Frontal cortex (tissue), 4 donors: Measurements from ENCODE around the gene GAPVD1. TPM values are rescaled to one million over a fixed set of nuclear protein-coding genes. Genes with fewer than 3 reads are reported as not detected.

Experiments
- DNase-seq, 2 donors: peaks; one replicate each; pipeline ENCODE4 v3.0.0; 2012; ENCODE audit warnings: low spot score in 2 of 2
- FAIRE-seq: peaks from 2 replicates; lab custom pipeline; 2012; peaks lifted over from hg19 to GRCh38; lab: Jason Lieb, UNC
- small RNA-seq: library from RNA; depleted of rRNA; stranded (forward); fragments of <200 nt; gene quantifications from one replicate; pipeline ENCODE3, GENCODE V24; 2014
- total RNA-seq: library from RNA; depleted of rRNA; stranded (reverse); fragments of >200 nt; gene quantifications from one replicate; pipeline ENCODE4 v1.2.3, GENCODE V29; 2014
- donor health status: control.
- donor health status: control.
- donor health status: control.

Gene GAPVD1
- total RNA-seq, 1 donor from 2014 or later = 74.2 TPM

GRCh38 chr9:125416517-125416916 lies 154.9 kb downstream of the GAPVD1 start:
- no peak for FAIRE-seq
- no peak for DNase-seq

Small RNAs within 50 kb of the gene (small RNA-seq; reads per million reads assigned to genes)
- gene AL354710.1 (not detected), gene RNU6-1020P (not detected)

Other genes with a start within 250 kb of the GAPVD1 start
- gene SCAI, start 118.3 kb upstream of the GAPVD1 start, total RNA-seq = 50.5 TPM
- 19.2 TPM for gene PPP6C, start 72.0 kb upstream of the GAPVD1 start, total RNA-seq
- 25.7 TPM for gene RABEPK, start 61.3 kb upstream of the GAPVD1 start, total RNA-seq
- 23.6 TPM for gene HSPA5, start 20.5 kb upstream of the GAPVD1 start, total RNA-seq